Retina (tissue), 1 donor: ENCODE measurements around the gene ASAP3.

Experiments used
- DNase-seq: peaks from one replicate; pipeline ENCODE4 v3.0.0-alpha.2; 2016

Gene ASAP3

GRCh38 chr1:23483321-23484252 lies at the start of gene ASAP3:
TSS of gene ASAP3 (minus strand) at chr1:23484179. CDS start at chr1:23484133, 46 bp downstream.
- DNase-seq: peak; percentile 68

- no peak for DNase-seq
Observed at GRCh38 chr1:23533246-23534023, 49.5 kb upstream of the ASAP3 start.

- no peak for DNase-seq
Observed at GRCh38 chr1:23531562-23532094, 47.6 kb upstream of the ASAP3 start.

- DNase-seq: peak; percentile 94
Observed at GRCh38 chr1:23530747-23531561, 47.0 kb upstream of the ASAP3 start, which contains the start of gene E2F2. TSS of gene E2F2 (minus strand) at chr1:23531233. CDS start at chr1:23530793, 440 bp downstream.

GRCh38 chr1:23530087-23530746 lies 46.2 kb upstream of the ASAP3 start:
- DNase-seq: no peak

GRCh38 chr1:23529146-23530086 lies 45.4 kb upstream of the ASAP3 start:
- no peak for DNase-seq

- DNase-seq: no peak
Observed at GRCh38 chr1:23528250-23528978, 44.4 kb upstream of the ASAP3 start.

- DNase-seq: no peak
Observed at GRCh38 chr1:23527900-23528249, 43.9 kb upstream of the ASAP3 start.

GRCh38 chr1:23527366-23527765 lies 43.4 kb upstream of the ASAP3 start:
- no peak for DNase-seq

- no peak for DNase-seq
Observed at GRCh38 chr1:23526329-23527041, 42.5 kb upstream of the ASAP3 start.

- DNase-seq: peak; percentile 11
Observed at GRCh38 chr1:23525558-23526250, 41.7 kb upstream of the ASAP3 start.

- peak; percentile 46 for DNase-seq
Observed at GRCh38 chr1:23524716-23525401, 40.9 kb upstream of the ASAP3 start.

GRCh38 chr1:23524163-23524562 lies 40.2 kb upstream of the ASAP3 start:
- no peak for DNase-seq

- DNase-seq: no peak
Observed at GRCh38 chr1:23522244-23522982, 38.4 kb upstream of the ASAP3 start.

GRCh38 chr1:23521588-23521987 lies 37.6 kb upstream of the ASAP3 start:
- no peak for DNase-seq

GRCh38 chr1:23517581-23517980 lies 33.6 kb upstream of the ASAP3 start:
- no peak for DNase-seq

- DNase-seq: no peak
Observed at GRCh38 chr1:23515905-23516304, 31.9 kb upstream of the ASAP3 start.
